ENCODE measurements around the gene SCN5A. TPM values are rescaled to one million over a fixed set of nuclear protein-coding genes. Genes with fewer than 3 reads are reported as not detected.

The SCN5A gene
- polyA plus RNA-seq, 1 of the 3 experiments (the other 2 are of a cell fraction): 0.18 TPM

DNA sequence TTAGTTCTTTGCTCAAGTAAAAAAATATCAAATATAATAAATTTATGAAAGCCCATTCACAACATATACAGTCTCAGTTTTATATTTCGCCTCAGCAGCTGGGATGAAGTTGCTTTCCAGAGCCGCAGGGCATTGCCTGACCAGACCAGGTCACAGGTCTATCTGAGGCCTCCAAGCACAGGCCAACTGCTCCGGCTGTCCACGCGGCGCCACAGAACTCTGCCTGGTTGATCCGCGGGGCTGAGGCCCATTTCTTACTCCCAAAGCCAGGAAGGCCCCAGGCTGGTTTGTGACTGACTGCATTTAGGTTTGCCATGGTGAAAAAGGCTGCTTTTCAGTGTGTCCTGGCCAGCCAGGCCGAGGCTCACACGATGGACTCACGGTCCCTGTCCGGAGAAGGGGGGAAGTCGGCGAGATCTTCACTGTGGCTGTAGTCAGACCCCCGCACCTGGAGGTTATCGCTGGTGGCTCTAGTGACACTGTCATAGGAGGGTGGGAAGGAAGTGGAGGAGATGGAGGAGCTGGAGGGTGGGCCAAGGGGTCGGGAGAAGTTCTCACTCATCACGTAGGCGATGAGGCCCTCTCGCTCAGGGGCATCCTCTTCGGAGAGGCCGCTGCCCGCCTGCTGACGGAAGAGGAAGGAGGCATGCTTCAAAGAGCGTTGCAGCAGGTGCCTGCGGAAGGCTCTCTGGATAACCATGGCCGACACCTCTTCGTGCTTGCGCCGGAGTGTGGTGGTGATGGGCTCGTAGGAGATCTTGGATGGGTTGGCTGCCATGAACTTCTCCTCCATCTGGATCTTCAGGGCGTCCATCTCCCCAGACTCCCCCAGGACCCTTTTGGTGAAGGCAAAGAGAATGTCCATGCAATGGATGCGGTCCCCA is 99.3 kb downstream of the SCN5A start:
- Histone ChIP-seq H3F3A (replicated peaks; ENCODE audit: insufficient read depth) (no peaks in the 10 kb centered on the region), H3K27me3 (ENCODE audit: insufficient read depth) (no peaks in the 10 kb centered on the region), H4K20me1 (ENCODE audit: insufficient read depth) (no peaks in the 10 kb centered on the region), H3K9me2 (no peaks in the 10 kb centered on the region), H3K4me1 (ENCODE audit: control insufficient read depth in 1 of 2, insufficient read depth in 2 of 2, low read depth in 1 of 2, low read length in 1 of 2) (no peaks in the 10 kb centered on the region; a peak in 1 of 4 replicates), H3K4me2 (no peak overlapping the region), H3K9ac (no peak overlapping the region), H3K36me3 (replicated peaks in 1 of 2; ENCODE audit: control insufficient read depth in 1 of 2, insufficient read depth in 2 of 2, low read length in 1 of 2) (no peaks in the 10 kb centered on the region), H3K4me3 (ENCODE audit: low read depth in 2 of 2, low read length in 1 of 2) (no peak overlapping the region), H3K79me2 (ENCODE audit: insufficient read depth) (no peaks in the 10 kb centered on the region), H2AFZ (ENCODE audit: low read depth) (no peak overlapping the region), H3K27ac (ENCODE audit: low read depth in 2 of 2, low read length in 1 of 2) (no peak overlapping the region), H3K9me3 (no peaks in the 10 kb centered on the region)
- ChIA-PET POLR2A (no interaction called here), CTCF (no interaction called here)
- TF ChIP-seq, protein P1, sequence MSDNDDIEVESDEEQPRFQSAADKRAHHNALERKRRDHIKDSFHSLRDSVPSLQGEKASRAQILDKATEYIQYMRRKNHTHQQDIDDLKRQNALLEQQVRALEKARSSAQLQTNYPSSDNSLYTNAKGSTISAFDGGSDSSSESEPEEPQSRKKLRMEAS (IDR thresholded peaks at IDR 0.05; ENCODE audit: low read depth): no peak
- no peak for TF ChIP-seq YY1 (IDR thresholded peaks at IDR 0.05; ENCODE audit: low read depth)
- no peak for TF ChIP-seq POLR2AphosphoS5 (IDR thresholded peaks at IDR 0.05; ENCODE audit: low read depth, low read length)
- TF ChIP-seq CHD2 (IDR thresholded peaks at IDR 0.05; ENCODE audit: low read length, partially characterized antibody): no peak
- no peak for TF ChIP-seq MXI1 (IDR thresholded peaks at IDR 0.05; ENCODE audit: low read depth, low read length)
- TF ChIP-seq ELF1 (IDR thresholded peaks at IDR 0.05): no peak
- TF ChIP-seq FOXJ3 (CRISPR knock-in tag; IDR thresholded peaks at IDR 0.05): no peak
- TF ChIP-seq TEAD4 (IDR thresholded peaks at IDR 0.05; ENCODE audit: borderline replicate concordance, insufficient read depth): no peak
- no peak for TF ChIP-seq SMC3 (IDR thresholded peaks at IDR 0.05; ENCODE audit: low read depth, low read length)
- TF ChIP-seq RAD21 (IDR thresholded peaks at IDR 0.05; ENCODE audit: low read length): no peak
- no peak for TF ChIP-seq RFX5 (IDR thresholded peaks at IDR 0.05; ENCODE audit: low read length)
- no peak for TF ChIP-seq USF1 (IDR thresholded peaks at IDR 0.05; ENCODE audit: borderline replicate concordance, low read depth)
- no peak for TF ChIP-seq CTCF (IDR thresholded peaks at IDR 0.05)
- no peak for TF ChIP-seq TAF1 (IDR thresholded peaks at IDR 0.05; ENCODE audit: borderline replicate concordance, low read depth, low read length)
- DNase-seq: no peak
- 74% methylated on average over 22 of the region's 33 CpGs for WGBS (ENCODE audit: low lambda C conversion rate)

DNA sequence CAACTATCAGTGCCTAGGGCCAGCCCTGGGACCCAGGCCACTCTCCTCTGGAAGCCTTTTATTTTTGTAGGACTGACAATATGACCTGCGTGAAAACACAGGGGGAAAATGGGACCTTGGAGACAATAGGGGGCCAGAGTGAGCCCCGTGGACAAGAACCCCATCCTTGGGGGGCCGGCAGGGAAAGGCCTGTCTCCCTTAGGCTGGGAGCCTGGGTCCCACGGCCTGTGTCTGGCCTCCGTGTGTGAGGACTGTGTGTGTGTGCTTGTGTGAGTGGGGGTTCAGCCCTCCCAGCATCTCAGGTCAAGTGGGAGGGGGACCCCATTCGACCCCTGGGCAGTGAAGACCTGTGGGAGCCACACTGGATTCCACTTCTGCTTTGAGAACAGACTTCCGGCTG is 100.0 kb downstream of the SCN5A start:
- H3K9ac ChIP-seq: no peak overlapping the region
- ChIA-PET POLR2A (no interaction called here), CTCF (interaction anchor here (0.6 to 2.2 kb wide), 3 partner anchors 10 to 102 kb away, joined by 3 to 8 read pairs (median 8); no protein-coding TSS in a partner anchor)
- no peak for TF ChIP-seq TAF1 (IDR thresholded peaks at IDR 0.05; ENCODE audit: borderline replicate concordance, low read depth, low read length)
- no peak for TF ChIP-seq MEF2A (IDR thresholded peaks at IDR 0.05; ENCODE audit: borderline replicate concordance, low read depth)
- TF ChIP-seq TEAD4 (IDR thresholded peaks at IDR 0.05; ENCODE audit: borderline replicate concordance, insufficient read depth): no peak
- TF ChIP-seq, protein P1 (IDR thresholded peaks at IDR 0.05; ENCODE audit: low read depth): no peak
- no peak for TF ChIP-seq EZH2phosphoT487 (IDR thresholded peaks at IDR 0.05; ENCODE audit: borderline replicate concordance, low read depth)
- TF ChIP-seq GATA2 (CRISPR knock-in tag; IDR thresholded peaks at IDR 0.05): no peak
- TF ChIP-seq FOXM1 (IDR thresholded peaks at IDR 0.05; ENCODE audit: low read depth): no peak
- no peak for TF ChIP-seq FOXJ3 (CRISPR knock-in tag; IDR thresholded peaks at IDR 0.05)
- no peak for TF ChIP-seq ZBTB33 (IDR thresholded peaks at IDR 0.05; ENCODE audit: borderline replicate concordance, low read depth)
- TF ChIP-seq TCF12 (IDR thresholded peaks at IDR 0.05): no peak
- TF ChIP-seq NRF1 (IDR thresholded peaks at IDR 0.05; ENCODE audit: low read depth, low read length): no peak
- no peak for TF ChIP-seq JUND (IDR thresholded peaks at IDR 0.05)

More for the DNA sequence above, 100.0 kb downstream of the SCN5A start:
- H3K4me3 ChIP-seq (ENCODE audit: low read depth in 2 of 2, low read length in 1 of 2): no peak overlapping the region
- no peak overlapping the region for H3K4me2 ChIP-seq
- H2AFZ ChIP-seq (ENCODE audit: low read depth): no peak overlapping the region
- H3K36me3 ChIP-seq (replicated peaks in 1 of 2; ENCODE audit: control insufficient read depth in 1 of 2, insufficient read depth in 2 of 2, low read length in 1 of 2): no peaks in the 10 kb centered on the region
- no peak overlapping the region for H3K27ac ChIP-seq (ENCODE audit: low read depth in 2 of 2, low read length in 1 of 2)
- H3K27me3 ChIP-seq (ENCODE audit: insufficient read depth): no peaks in the 10 kb centered on the region
- no peaks in the 10 kb centered on the region for H3K79me2 ChIP-seq (ENCODE audit: insufficient read depth)
- H3K9me2 ChIP-seq: no peaks in the 10 kb centered on the region
- H3F3A ChIP-seq (replicated peaks; ENCODE audit: insufficient read depth): no peaks in the 10 kb centered on the region
- no peaks in the 10 kb centered on the region for H4K20me1 ChIP-seq (ENCODE audit: insufficient read depth)
- no peaks in the 10 kb centered on the region; a peak in 1 of 4 replicates for H3K4me1 ChIP-seq (ENCODE audit: control insufficient read depth in 1 of 2, insufficient read depth in 2 of 2, low read depth in 1 of 2, low read length in 1 of 2)
- no peaks in the 10 kb centered on the region for H3K9me3 ChIP-seq
- DNase-seq: no peak
- 50% methylated on average over 4 of the region's 7 CpGs for WGBS (ENCODE audit: low lambda C conversion rate)

All from SK-N-SH (cell line).